Right lung (tissue), 5 donors: ENCODE data around the gene HOXC4. TPM values are rescaled to one million over a fixed set of nuclear protein-coding genes. Genes with fewer than 3 reads are reported as not detected.
A peak's percentile ranks its signal among the peaks of the same experiment; 100 is the strongest.

Source experiments
- DNase-seq, 2 donors: peaks; one replicate each; pipeline ENCODE4 v3.0.0-alpha.2; 2013
- polyA plus RNA-seq, 5 donors: library from polyadenylated mRNA; unstranded; fragments of 120-200 nt; gene quantifications; one replicate each; pipeline versions ENCODE4 v1.2.1 to v1.2.3, GENCODE V29; 2013; ENCODE audit warnings: inconsistent platforms in 1 of 5, low replicate concordance in 1 of 5; ENCODE audit not compliant: insufficient read length in 5 of 5, insufficient read depth in 1 of 5

HOXC4 gene
- polyA plus RNA-seq, 5 donors: 3.1 to 5.6 (median 3.4) TPM

GRCh38 chr12:54028314-54029201, 25.1 kb upstream of the HOXC4 start, which contains the start of gene HOXC6:
TSS of gene HOXC6 (plus strand) at chr12:54028440. CDS start at chr12:54028522, 82 bp downstream.
- no peak for DNase-seq

- no peak for DNase-seq
These were observed 23.9 kb upstream of the HOXC4 start for GRCh38 chr12:54029529-54030441.

GRCh38 chr12:54030442-54030801, 23.2 kb upstream of the HOXC4 start:
- DNase-seq: no peak

- DNase-seq: no peak
These were observed 22.7 kb upstream of the HOXC4 start for GRCh38 chr12:54030889-54031471.

GRCh38 chr12:54031480-54031879, 22.2 kb upstream of the HOXC4 start:
- no peak for DNase-seq

GRCh38 chr12:54032086-54032619, 21.5 kb upstream of the HOXC4 start:
- DNase-seq: no peak

- DNase-seq: peak in 1 of 2 donors; percentile 84
These were observed 21.0 kb upstream of the HOXC4 start, which contains the start of gene HOXC5 for GRCh38 chr12:54032627-54033100. TSS of gene HOXC5 (plus strand) at chr12:54033050. CDS start at chr12:54033123, 73 bp downstream.

- no peak for DNase-seq
These were observed 20.3 kb upstream of the HOXC4 start for GRCh38 chr12:54033106-54033979.

GRCh38 chr12:54033980-54034784, 19.5 kb upstream of the HOXC4 start:
- no peak for DNase-seq

GRCh38 chr12:54034785-54035310, 18.8 kb upstream of the HOXC4 start:
- DNase-seq: no peak

GRCh38 chr12:54035568-54036264, 17.9 kb upstream of the HOXC4 start:
- DNase-seq: no peak

- no peak for DNase-seq
These were observed 16.8 kb upstream of the HOXC4 start for GRCh38 chr12:54036620-54037359.

GRCh38 chr12:54037360-54038283, 16.0 kb upstream of the HOXC4 start:
- no peak for DNase-seq

GRCh38 chr12:54038284-54038870, 15.3 kb upstream of the HOXC4 start:
- DNase-seq: no peak

GRCh38 chr12:54038871-54039414, 14.7 kb upstream of the HOXC4 start:
- DNase-seq: no peak
